Keratinocyte (primary cell): ENCODE results near the gene PTPRD. TPM values are rescaled to one million over a fixed set of nuclear protein-coding genes. Genes with fewer than 3 reads are reported as not detected.

Experiments
- DNase-seq: peaks from one replicate; pipeline ENCODE4 v3.0.0-alpha.2; 2011; ENCODE audit warnings: low read depth, missing footprints, low spot score
- FAIRE-seq: peaks from 2 replicates; lab custom pipeline; 2011; peaks lifted over from hg19 to GRCh38; lab: Jason Lieb, UNC
- H2AFZ ChIP-seq: 2 replicates; pipeline ENCODE4 v1.6.0; 2012; ENCODE audit warnings: low read length, control low read depth, inconsistent platforms; ENCODE audit not compliant: control insufficient read depth
- H3K27ac ChIP-seq: 2 replicates; pipeline ENCODE4 v1.5.1; 2011; ENCODE audit warnings: low read length; ENCODE audit not compliant: control insufficient read depth, insufficient read depth
- H3K27me3 ChIP-seq: 3 replicates; pipeline ENCODE4 v1.6.0; 2011; ENCODE audit warnings: low read length; ENCODE audit not compliant: control insufficient read depth, insufficient read depth; ENCODE audit errors: extremely low read depth
- H3K36me3 ChIP-seq, 2 experiments: 2 replicates in 1 of 2; 3 replicates in 1 of 2; pipeline ENCODE4 v1.5.1; 2011; ENCODE audit warnings: low read length in 2 of 2, mild to moderate bottlenecking in 1 of 2; ENCODE audit not compliant: control insufficient read depth in 2 of 2, insufficient read depth in 2 of 2; ENCODE audit errors: extremely low read depth in 1 of 2
- H3K4me1 ChIP-seq: 3 replicates; pipeline ENCODE4 v1.5.1; 2011; ENCODE audit warnings: low read length; ENCODE audit not compliant: control insufficient read depth, insufficient read depth; ENCODE audit errors: extremely low read depth
- H3K4me2 ChIP-seq: 3 replicates; pipeline ENCODE4 v1.6.0; 2011; ENCODE audit warnings: low read depth, low read length; ENCODE audit not compliant: control insufficient read depth, insufficient read depth; ENCODE audit errors: extremely low read depth
- H3K4me3 ChIP-seq, 3 experiments: fragments of 200-600 bp in 1 of 3; sonication (generic) in 1 of 3; 2 replicates in 2 of 3; 3 replicates in 1 of 3; pipeline ENCODE4 v1.5.1; 2011 to 2016; ENCODE audit warnings: low read length in 3 of 3, mild to moderate bottlenecking in 3 of 3, control low read depth in 2 of 3, inconsistent platforms in 1 of 3, low read depth in 1 of 3, mixed read lengths in 1 of 3, mixed run types in 1 of 3, moderate library complexity in 1 of 3; ENCODE audit not compliant: control insufficient read depth in 2 of 3, insufficient read depth in 2 of 3; ENCODE audit errors: extremely low read depth in 1 of 3
- H3K79me2 ChIP-seq: 2 replicates; pipeline ENCODE4 v1.6.0; 2012; ENCODE audit warnings: low read length; ENCODE audit not compliant: control insufficient read depth, insufficient read depth
- H3K9ac ChIP-seq: 3 replicates; pipeline ENCODE4 v1.6.0; 2011; ENCODE audit warnings: low read length; ENCODE audit not compliant: control insufficient read depth, insufficient read depth; ENCODE audit errors: extremely low read depth
- H3K9me1 ChIP-seq: 3 replicates; pipeline ENCODE4 v1.6.0; 2011; ENCODE audit warnings: low read length; ENCODE audit not compliant: control insufficient read depth, insufficient read depth; ENCODE audit errors: extremely low read depth
- H3K9me3 ChIP-seq: 2 replicates; pipeline ENCODE4 v1.5.1; 2012; ENCODE audit warnings: low read depth, low read length; ENCODE audit not compliant: control insufficient read depth
- H4K20me1 ChIP-seq: 3 replicates; pipeline ENCODE4 v1.6.0; 2011; ENCODE audit warnings: low read length; ENCODE audit not compliant: control insufficient read depth, insufficient read depth; ENCODE audit errors: extremely low read depth
- EZH2 ChIP-seq: IDR thresholded peaks from one replicate; pipeline ENCODE4 v1.6.1; 2012; ENCODE audit warnings: inconsistent platforms, mild to moderate bottlenecking, low read length, moderate library complexity
- dilution Hi-C: fragments of 300-500 bp; cut with MboI; formaldehyde crosslinking; loops from one replicate; pipeline ENCODE4 v1.7.0; 2020; ENCODE audit warnings: low sequenced_read_pairs; ENCODE audit not compliant: extremely low pct_ligation_motif_present
- polyA plus RNA-seq, 5 experiments: library from polyadenylated mRNA; depleted of rRNA in 3 of 5; stranded (reverse) in 3 of 5; stranded (forward) in 1 of 5; unstranded in 1 of 5; fragments of >200 nt; gene quantifications; 1 replicate in 1 of 5; 2 replicates in 3 of 5; 3 replicates in 1 of 5; pipeline versions ENCODE4 v1.2.1 to v1.2.3, GENCODE V29; 2011 to 2012; ENCODE audit warnings: missing spikeins in 2 of 5, low read depth in 1 of 5, low replicate concordance in 1 of 5
- TF ChIP-seq, protein P1 (sequence below), 3 experiments: IDR thresholded peaks in 1 of 3; conservative IDR thresholded peaks in 1 of 3; optimal IDR thresholded peaks in 1 of 3; 2 replicates in 2 of 3; 3 replicates in 1 of 3; pipeline versions ENCODE3 to v1.5.1; 2011; ENCODE audit warnings: low read length in 3 of 3, mild to moderate bottlenecking in 3 of 3, moderate library complexity in 2 of 3, control low read depth in 1 of 3, inconsistent platforms in 1 of 3; ENCODE audit not compliant: insufficient read depth in 2 of 3; ENCODE audit errors: extremely low read depth in 1 of 3

PTPRD gene
- polyA plus RNA-seq, 1 donor (not counting 4 experiments of a cell fraction or from before 2014, with no cell fraction given): 0.10 TPM

DNA sequence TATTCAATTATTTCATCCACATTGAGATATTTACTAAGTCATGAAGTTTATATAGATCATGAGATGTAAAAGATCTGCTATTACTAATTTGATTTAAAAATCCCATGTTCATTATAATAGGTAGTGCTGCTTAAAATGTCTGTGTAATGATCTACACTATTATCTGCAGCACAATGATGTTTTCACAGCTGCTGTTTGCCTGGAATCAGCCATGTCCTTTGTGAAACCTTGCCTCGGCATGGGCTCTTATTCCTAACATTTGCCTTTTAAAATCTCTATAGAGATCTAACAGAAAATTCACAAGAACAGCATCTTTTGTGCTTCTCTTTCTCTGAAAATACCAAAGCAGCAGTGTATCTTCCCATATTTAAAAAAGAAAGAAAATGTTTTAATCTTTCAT, 444.6 kb downstream of the PTPRD start:
- Histone ChIP-seq H2AFZ (no peak overlapping the region), H3K9me3 (no peaks in the 10 kb centered on the region), H3K4me3 (no peak overlapping the region), H3K9ac (no peak overlapping the region), H3K4me1 (no peaks in the 10 kb centered on the region), H3K27me3 (no peaks in the 10 kb centered on the region), H3K4me2 (no peak overlapping the region), H4K20me1 (no peaks in the 10 kb centered on the region), H3K9me1 (no peaks in the 10 kb centered on the region), H3K79me2 (no peaks in the 10 kb centered on the region), H3K36me3 (no peaks in the 10 kb centered on the region), H3K27ac (no peak overlapping the region)
- FAIRE-seq (no peak), DNase-seq (no peak)
- TF ChIP-seq, protein P1, sequence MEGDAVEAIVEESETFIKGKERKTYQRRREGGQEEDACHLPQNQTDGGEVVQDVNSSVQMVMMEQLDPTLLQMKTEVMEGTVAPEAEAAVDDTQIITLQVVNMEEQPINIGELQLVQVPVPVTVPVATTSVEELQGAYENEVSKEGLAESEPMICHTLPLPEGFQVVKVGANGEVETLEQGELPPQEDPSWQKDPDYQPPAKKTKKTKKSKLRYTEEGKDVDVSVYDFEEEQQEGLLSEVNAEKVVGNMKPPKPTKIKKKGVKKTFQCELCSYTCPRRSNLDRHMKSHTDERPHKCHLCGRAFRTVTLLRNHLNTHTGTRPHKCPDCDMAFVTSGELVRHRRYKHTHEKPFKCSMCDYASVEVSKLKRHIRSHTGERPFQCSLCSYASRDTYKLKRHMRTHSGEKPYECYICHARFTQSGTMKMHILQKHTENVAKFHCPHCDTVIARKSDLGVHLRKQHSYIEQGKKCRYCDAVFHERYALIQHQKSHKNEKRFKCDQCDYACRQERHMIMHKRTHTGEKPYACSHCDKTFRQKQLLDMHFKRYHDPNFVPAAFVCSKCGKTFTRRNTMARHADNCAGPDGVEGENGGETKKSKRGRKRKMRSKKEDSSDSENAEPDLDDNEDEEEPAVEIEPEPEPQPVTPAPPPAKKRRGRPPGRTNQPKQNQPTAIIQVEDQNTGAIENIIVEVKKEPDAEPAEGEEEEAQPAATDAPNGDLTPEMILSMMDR (optimal IDR thresholded peaks at IDR 0.05 in 1 of 3, IDR thresholded peaks at IDR 0.05 in 1 of 3, conservative IDR thresholded peaks at IDR 0.05 in 1 of 3; ENCODE audit: extremely low read depth in 1 of 3, insufficient read depth in 2 of 3, low read length in 3 of 3): no peak
- TF ChIP-seq EZH2: no peak
- dilution Hi-C loops: no loop called here

DNA sequence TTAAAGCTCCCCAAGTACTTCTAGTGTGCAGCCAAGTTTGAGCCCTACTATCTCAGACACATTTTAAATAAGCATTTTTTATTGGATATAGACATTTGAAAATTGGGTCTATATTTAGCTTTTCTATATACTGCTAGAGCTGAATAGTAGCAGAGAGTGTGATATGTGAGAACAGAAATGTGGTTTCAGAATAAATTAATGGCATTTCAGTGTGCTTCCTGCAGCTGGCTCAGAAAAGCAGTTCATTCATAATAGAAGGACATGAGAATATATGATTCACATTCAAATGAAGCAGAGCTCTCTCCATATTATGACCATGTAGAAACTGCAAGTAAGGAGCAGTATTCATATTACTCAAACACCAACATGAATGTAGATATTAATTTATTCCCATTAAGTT, 464.0 kb downstream of the PTPRD start:
- no peak overlapping the region for H3K27ac ChIP-seq
- H3K4me1 ChIP-seq: no peaks in the 10 kb centered on the region
- H3K9me1 ChIP-seq: no peaks in the 10 kb centered on the region
- FAIRE-seq (no peak), DNase-seq (no peak)
- no peaks in the 10 kb centered on the region for H3K9me3 ChIP-seq
- no peak overlapping the region for H3K4me3 ChIP-seq
- dilution Hi-C loops: no loop called here
- TF ChIP-seq, protein P1 (optimal IDR thresholded peaks at IDR 0.05 in 1 of 3, IDR thresholded peaks at IDR 0.05 in 1 of 3, conservative IDR thresholded peaks at IDR 0.05 in 1 of 3; ENCODE audit: extremely low read depth in 1 of 3, insufficient read depth in 2 of 3, low read length in 3 of 3): no peak
- no peak for TF ChIP-seq EZH2
- no peaks in the 10 kb centered on the region for H4K20me1 ChIP-seq
- H3K27me3 ChIP-seq: no peaks in the 10 kb centered on the region
- H3K9ac ChIP-seq: no peak overlapping the region
- no peaks in the 10 kb centered on the region for H3K79me2 ChIP-seq
- no peak overlapping the region for H3K4me2 ChIP-seq
- no peaks in the 10 kb centered on the region for H3K36me3 ChIP-seq
- no peak overlapping the region for H2AFZ ChIP-seq
